ENCODE results near the gene PIM2. TPM values are rescaled to one million over a fixed set of nuclear protein-coding genes. Genes with fewer than 3 reads are reported as not detected.

Gene PIM2
- total and polyA plus RNA-seq, 9 of the 15 experiments (the other 6 are each of a cell fraction or from before 2014, with no cell fraction given) = 67.6 to 191 (median 108) TPM

- TF ChIP-seq, protein P1, sequence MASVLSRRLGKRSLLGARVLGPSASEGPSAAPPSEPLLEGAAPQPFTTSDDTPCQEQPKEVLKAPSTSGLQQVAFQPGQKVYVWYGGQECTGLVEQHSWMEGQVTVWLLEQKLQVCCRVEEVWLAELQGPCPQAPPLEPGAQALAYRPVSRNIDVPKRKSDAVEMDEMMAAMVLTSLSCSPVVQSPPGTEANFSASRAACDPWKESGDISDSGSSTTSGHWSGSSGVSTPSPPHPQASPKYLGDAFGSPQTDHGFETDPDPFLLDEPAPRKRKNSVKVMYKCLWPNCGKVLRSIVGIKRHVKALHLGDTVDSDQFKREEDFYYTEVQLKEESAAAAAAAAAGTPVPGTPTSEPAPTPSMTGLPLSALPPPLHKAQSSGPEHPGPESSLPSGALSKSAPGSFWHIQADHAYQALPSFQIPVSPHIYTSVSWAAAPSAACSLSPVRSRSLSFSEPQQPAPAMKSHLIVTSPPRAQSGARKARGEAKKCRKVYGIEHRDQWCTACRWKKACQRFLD (CRISPR knock-in tag; IDR thresholded peaks at IDR 0.05) = no peak
- TF ChIP-seq ZBTB2 (IDR thresholded peaks at IDR 0.05) (no peak), MIER1 (IDR thresholded peaks at IDR 0.05; ENCODE audit: low read depth) (no peak), ASH1L (IDR thresholded peaks at IDR 0.05; ENCODE audit: borderline replicate concordance, low read depth, partially characterized antibody) (no peak), ETS2 (tag; IDR thresholded peaks at IDR 0.05; ENCODE audit: borderline replicate concordance, poor library complexity, severe bottlenecking) (no peak), MITF (IDR thresholded peaks at IDR 0.05) (no peak), ZNF175 (CRISPR knock-in tag; IDR thresholded peaks at IDR 0.05; ENCODE audit: low read depth) (no peak), TFAM (CRISPR knock-in tag; conservative IDR thresholded peaks at IDR 0.05) (no peak), DACH1 (IDR thresholded peaks at IDR 0.05; ENCODE audit: partially characterized antibody) (no peak), NFIX (CRISPR knock-in tag; IDR thresholded peaks at IDR 0.05; ENCODE audit: low read depth) (no peak), REST (IDR thresholded peaks at IDR 0.05; ENCODE audit: borderline replicate concordance) (no peak), REST (CRISPR knock-in tag; IDR thresholded peaks at IDR 0.05; ENCODE audit: low read depth) (no peak), SMAD3 (CRISPR knock-in tag; conservative IDR thresholded peaks at IDR 0.05) (no peak)
- TF ChIP-seq, protein P2, sequence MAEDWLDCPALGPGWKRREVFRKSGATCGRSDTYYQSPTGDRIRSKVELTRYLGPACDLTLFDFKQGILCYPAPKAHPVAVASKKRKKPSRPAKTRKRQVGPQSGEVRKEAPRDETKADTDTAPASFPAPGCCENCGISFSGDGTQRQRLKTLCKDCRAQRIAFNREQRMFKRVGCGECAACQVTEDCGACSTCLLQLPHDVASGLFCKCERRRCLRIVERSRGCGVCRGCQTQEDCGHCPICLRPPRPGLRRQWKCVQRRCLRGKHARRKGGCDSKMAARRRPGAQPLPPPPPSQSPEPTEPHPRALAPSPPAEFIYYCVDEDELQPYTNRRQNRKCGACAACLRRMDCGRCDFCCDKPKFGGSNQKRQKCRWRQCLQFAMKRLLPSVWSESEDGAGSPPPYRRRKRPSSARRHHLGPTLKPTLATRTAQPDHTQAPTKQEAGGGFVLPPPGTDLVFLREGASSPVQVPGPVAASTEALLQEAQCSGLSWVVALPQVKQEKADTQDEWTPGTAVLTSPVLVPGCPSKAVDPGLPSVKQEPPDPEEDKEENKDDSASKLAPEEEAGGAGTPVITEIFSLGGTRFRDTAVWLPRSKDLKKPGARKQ (CRISPR knock-in tag; IDR thresholded peaks at IDR 0.05) = no peak
These were observed 38.6 kb upstream of the PIM2 start, which contains the start of gene OTUD5 (continued) for GRCh38 chrX:48957477-48957826.

Measured in K562 (cell line).